ENCODE data around the gene AKNA.

DNA sequence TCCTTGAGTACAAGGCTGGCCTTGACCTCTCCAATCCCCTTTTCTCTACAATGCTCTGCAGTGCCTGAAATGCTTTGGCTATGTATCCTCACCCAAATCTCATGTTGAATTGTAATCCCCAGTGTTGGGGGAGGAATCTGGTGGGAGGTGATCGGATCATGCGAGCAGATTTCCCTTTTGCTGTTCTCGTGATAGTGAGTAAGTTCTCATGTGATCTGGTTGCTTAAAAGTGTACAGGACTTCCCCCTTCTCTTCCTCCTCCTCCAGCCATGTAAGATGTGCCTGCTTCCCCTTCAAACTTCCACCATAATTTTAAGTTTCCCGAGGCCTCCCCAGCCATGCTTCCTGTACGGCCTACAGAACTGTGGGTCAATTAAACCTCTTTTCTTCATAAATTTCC is 28.5 kb upstream of the AKNA start:
- TF ChIP-seq, protein P1, sequence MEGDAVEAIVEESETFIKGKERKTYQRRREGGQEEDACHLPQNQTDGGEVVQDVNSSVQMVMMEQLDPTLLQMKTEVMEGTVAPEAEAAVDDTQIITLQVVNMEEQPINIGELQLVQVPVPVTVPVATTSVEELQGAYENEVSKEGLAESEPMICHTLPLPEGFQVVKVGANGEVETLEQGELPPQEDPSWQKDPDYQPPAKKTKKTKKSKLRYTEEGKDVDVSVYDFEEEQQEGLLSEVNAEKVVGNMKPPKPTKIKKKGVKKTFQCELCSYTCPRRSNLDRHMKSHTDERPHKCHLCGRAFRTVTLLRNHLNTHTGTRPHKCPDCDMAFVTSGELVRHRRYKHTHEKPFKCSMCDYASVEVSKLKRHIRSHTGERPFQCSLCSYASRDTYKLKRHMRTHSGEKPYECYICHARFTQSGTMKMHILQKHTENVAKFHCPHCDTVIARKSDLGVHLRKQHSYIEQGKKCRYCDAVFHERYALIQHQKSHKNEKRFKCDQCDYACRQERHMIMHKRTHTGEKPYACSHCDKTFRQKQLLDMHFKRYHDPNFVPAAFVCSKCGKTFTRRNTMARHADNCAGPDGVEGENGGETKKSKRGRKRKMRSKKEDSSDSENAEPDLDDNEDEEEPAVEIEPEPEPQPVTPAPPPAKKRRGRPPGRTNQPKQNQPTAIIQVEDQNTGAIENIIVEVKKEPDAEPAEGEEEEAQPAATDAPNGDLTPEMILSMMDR (IDR thresholded peaks at IDR 0.05), result no peak
- TF ChIP-seq, protein P2, sequence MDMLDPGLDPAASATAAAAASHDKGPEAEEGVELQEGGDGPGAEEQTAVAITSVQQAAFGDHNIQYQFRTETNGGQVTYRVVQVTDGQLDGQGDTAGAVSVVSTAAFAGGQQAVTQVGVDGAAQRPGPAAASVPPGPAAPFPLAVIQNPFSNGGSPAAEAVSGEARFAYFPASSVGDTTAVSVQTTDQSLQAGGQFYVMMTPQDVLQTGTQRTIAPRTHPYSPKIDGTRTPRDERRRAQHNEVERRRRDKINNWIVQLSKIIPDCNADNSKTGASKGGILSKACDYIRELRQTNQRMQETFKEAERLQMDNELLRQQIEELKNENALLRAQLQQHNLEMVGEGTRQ (IDR thresholded peaks at IDR 0.05), result no peak
- no peak for TF ChIP-seq PHF8 (IDR thresholded peaks at IDR 0.05; ENCODE audit: borderline replicate concordance, low read depth)
- TF ChIP-seq POLR2A (IDR thresholded peaks at IDR 0.05; ENCODE audit: low read length), result no peak
- no peak for TF ChIP-seq E2F6 (IDR thresholded peaks at IDR 0.05; ENCODE audit: borderline replicate concordance, low read depth)
- TF ChIP-seq RFX5 (IDR thresholded peaks at IDR 0.05), result no peak
- TF ChIP-seq EHMT2 (IDR thresholded peaks at IDR 0.05; ENCODE audit: low read depth), result no peak
- TF ChIP-seq CHD2 (IDR thresholded peaks at IDR 0.05; ENCODE audit: low read length, partially characterized antibody), result no peak
- TF ChIP-seq SREBF2 (IDR thresholded peaks at IDR 0.05), result no peak
- no peak for TF ChIP-seq CBX2 (IDR thresholded peaks at IDR 0.05; ENCODE audit: borderline replicate concordance, low read depth)
- TF ChIP-seq MYC (IDR thresholded peaks at IDR 0.05; ENCODE audit: borderline replicate concordance, low read length), result no peak
